ENCODE results near the gene ROPN1B.

DNA sequence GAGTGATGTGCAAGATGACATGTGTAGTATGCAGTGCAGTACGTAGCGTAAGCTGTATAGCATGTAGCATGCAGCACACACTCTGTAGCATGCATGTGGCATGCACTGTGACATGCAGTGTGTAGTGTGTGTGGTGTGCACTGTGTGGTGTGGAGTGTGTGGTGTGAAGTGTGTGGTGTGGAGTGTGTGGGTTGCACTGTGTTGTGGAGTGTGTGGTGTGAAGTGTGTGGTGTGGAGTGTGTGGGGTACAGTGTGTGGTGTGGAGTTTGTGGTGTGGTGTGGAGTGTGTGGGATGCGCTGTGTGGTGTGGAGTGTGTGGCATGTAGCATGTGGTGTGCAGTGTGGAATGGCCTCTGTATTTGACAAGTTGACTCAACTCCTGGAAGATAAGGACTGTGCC lies 39.2 kb downstream of the ROPN1B start:
- TF ChIP-seq, protein P1, sequence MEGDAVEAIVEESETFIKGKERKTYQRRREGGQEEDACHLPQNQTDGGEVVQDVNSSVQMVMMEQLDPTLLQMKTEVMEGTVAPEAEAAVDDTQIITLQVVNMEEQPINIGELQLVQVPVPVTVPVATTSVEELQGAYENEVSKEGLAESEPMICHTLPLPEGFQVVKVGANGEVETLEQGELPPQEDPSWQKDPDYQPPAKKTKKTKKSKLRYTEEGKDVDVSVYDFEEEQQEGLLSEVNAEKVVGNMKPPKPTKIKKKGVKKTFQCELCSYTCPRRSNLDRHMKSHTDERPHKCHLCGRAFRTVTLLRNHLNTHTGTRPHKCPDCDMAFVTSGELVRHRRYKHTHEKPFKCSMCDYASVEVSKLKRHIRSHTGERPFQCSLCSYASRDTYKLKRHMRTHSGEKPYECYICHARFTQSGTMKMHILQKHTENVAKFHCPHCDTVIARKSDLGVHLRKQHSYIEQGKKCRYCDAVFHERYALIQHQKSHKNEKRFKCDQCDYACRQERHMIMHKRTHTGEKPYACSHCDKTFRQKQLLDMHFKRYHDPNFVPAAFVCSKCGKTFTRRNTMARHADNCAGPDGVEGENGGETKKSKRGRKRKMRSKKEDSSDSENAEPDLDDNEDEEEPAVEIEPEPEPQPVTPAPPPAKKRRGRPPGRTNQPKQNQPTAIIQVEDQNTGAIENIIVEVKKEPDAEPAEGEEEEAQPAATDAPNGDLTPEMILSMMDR (IDR thresholded peaks at IDR 0.05; ENCODE audit: insufficient read depth, low read length): no peak
- no peak for TF ChIP-seq POLR2AphosphoS5 (IDR thresholded peaks at IDR 0.05; ENCODE audit: low read depth)
- TF ChIP-seq, protein P2, sequence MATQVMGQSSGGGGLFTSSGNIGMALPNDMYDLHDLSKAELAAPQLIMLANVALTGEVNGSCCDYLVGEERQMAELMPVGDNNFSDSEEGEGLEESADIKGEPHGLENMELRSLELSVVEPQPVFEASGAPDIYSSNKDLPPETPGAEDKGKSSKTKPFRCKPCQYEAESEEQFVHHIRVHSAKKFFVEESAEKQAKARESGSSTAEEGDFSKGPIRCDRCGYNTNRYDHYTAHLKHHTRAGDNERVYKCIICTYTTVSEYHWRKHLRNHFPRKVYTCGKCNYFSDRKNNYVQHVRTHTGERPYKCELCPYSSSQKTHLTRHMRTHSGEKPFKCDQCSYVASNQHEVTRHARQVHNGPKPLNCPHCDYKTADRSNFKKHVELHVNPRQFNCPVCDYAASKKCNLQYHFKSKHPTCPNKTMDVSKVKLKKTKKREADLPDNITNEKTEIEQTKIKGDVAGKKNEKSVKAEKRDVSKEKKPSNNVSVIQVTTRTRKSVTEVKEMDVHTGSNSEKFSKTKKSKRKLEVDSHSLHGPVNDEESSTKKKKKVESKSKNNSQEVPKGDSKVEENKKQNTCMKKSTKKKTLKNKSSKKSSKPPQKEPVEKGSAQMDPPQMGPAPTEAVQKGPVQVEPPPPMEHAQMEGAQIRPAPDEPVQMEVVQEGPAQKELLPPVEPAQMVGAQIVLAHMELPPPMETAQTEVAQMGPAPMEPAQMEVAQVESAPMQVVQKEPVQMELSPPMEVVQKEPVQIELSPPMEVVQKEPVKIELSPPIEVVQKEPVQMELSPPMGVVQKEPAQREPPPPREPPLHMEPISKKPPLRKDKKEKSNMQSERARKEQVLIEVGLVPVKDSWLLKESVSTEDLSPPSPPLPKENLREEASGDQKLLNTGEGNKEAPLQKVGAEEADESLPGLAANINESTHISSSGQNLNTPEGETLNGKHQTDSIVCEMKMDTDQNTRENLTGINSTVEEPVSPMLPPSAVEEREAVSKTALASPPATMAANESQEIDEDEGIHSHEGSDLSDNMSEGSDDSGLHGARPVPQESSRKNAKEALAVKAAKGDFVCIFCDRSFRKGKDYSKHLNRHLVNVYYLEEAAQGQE (IDR thresholded peaks at IDR 0.05; ENCODE audit: insufficient replicate concordance, low read depth): no peak
- no peak for TF ChIP-seq GABPA (IDR thresholded peaks at IDR 0.05; ENCODE audit: low read depth)
